Nephron (organoid): Measurements from ENCODE around the gene TRPV3.

Experiments
- H3K27ac Mint-ChIP-seq, 3 experiments: 2 replicates each; pipeline ENCODE4 v1.8.0; 2020; ENCODE audit warnings: mixed read lengths in 3 of 3, mild to moderate bottlenecking in 2 of 3, moderate library complexity in 1 of 3
- H3K27me3 Mint-ChIP-seq: 2 replicates; pipeline ENCODE4 v1.8.0; 2021; ENCODE audit warnings: low read depth, mild to moderate bottlenecking, moderate library complexity, mixed read lengths
- H3K36me3 Mint-ChIP-seq: 2 replicates; pipeline ENCODE4 v1.8.0; 2020; ENCODE audit warnings: low read depth, mixed read lengths
- H3K4me1 Mint-ChIP-seq: 2 replicates; pipeline ENCODE4 v1.8.0; 2020; ENCODE audit warnings: mixed read lengths
- H3K4me3 Mint-ChIP-seq, 3 experiments: 2 replicates each; pipeline ENCODE4 v1.8.0; 2020; ENCODE audit warnings: mild to moderate bottlenecking in 3 of 3, mixed read lengths in 3 of 3, moderate library complexity in 2 of 3
- H3K9me3 Mint-ChIP-seq: 2 replicates; pipeline ENCODE4 v1.8.0; 2020; ENCODE audit warnings: mixed read lengths
- TF ChIP-seq, protein P1 (sequence below), 3 experiments: fragments of 200-600 bp; sonication (generic); IDR thresholded peaks; one replicate each; pipeline ENCODE4 v1.5.0; 2021; ENCODE audit warnings: antibody characterized with exemption in 3 of 3; ENCODE audit not compliant: unreplicated experiment in 3 of 3

TRPV3 gene

DNA sequence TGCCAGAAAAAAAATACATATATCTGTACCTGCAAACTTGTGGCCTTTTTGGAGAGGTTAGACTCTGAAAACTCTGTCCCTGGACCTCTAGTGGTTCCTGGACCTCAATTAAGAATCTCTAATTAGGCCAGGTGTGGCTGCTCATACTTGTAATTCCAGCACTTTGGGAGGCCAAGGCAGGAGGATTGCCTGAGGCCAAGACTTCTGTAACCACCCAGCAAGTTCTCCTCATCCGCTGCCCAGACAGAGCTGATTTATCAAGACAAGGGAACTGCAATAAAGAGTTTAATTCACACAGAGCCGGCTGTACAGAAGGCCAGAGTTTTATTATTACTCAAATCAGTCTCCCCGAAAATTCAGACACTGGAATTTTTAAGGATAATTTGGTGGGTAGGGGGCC is 77.6 kb downstream of the TRPV3 start:
- H3K4me1 Mint-ChIP-seq = peaks cover 19% of the 10 kb centered on the region
- H3K4me3 Mint-ChIP-seq = no peak overlapping the region
- H3K36me3 Mint-ChIP-seq = no peaks in the 10 kb centered on the region
- peaks cover 4% of the 10 kb centered on the region for H3K27me3 Mint-ChIP-seq
- TF ChIP-seq, protein P1, sequence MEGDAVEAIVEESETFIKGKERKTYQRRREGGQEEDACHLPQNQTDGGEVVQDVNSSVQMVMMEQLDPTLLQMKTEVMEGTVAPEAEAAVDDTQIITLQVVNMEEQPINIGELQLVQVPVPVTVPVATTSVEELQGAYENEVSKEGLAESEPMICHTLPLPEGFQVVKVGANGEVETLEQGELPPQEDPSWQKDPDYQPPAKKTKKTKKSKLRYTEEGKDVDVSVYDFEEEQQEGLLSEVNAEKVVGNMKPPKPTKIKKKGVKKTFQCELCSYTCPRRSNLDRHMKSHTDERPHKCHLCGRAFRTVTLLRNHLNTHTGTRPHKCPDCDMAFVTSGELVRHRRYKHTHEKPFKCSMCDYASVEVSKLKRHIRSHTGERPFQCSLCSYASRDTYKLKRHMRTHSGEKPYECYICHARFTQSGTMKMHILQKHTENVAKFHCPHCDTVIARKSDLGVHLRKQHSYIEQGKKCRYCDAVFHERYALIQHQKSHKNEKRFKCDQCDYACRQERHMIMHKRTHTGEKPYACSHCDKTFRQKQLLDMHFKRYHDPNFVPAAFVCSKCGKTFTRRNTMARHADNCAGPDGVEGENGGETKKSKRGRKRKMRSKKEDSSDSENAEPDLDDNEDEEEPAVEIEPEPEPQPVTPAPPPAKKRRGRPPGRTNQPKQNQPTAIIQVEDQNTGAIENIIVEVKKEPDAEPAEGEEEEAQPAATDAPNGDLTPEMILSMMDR (IDR thresholded peaks at IDR 0.05; ENCODE audit: unreplicated experiment in 3 of 3) = no peak
- H3K27ac Mint-ChIP-seq = no peak overlapping the region
- H3K9me3 Mint-ChIP-seq = no peaks in the 10 kb centered on the region

DNA sequence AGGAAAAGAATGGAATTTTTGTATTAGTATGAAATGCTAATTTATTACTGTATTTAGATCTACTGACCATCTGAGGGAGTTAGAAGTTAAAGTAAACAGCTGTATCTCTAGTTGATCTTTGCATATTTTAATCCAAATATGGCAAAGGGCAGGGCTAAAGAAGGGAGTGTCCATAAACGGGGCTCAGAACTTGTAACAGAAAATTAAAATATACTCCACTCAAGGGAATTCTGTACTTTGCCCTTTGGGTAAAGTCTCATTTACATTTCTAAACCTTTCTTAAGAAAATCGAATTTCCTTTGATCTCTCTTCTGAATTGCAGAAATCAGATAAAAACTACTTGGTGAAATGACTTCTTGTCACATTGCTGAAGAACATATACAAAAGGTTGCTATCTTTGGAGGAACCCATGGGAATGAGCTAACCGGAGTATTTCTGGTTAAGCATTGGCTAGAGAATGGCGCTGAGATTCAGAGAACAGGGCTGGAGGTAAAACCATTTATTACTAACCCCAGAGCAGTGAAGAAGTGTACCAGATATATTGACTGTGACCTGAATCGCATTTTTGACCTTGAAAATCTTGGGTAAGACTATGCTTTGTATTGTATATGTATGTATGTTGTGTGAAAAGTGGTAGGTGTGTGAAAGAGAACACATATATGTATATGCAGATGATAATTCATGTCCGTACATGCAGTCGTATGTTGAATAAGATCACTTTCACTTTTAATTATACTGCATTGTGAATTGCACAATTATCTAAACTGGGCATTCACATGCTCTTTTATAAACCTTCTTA is 81.6 kb downstream of the TRPV3 start, which contains the start of gene ASPA:
TSS of gene ASPA (plus strand) at position 186 of the 799 bp plus-strand sequence. CDS start at position 349, 163 bp downstream.
- peak within 1 kb of the TSS; percentile 84 to 90 (median 88) for H3K27ac Mint-ChIP-seq
- TF ChIP-seq, protein P1 (IDR thresholded peaks at IDR 0.05; ENCODE audit: unreplicated experiment in 3 of 3) = no peak
- no peaks in the 10 kb centered on the region for H3K27me3 Mint-ChIP-seq
- H3K4me1 Mint-ChIP-seq = peaks cover 31% of the 10 kb centered on the region
- no peaks in the 10 kb centered on the region for H3K9me3 Mint-ChIP-seq
- peak within 1 kb of the TSS; percentile 52 to 82 (median 79) for H3K4me3 Mint-ChIP-seq
- no peaks in the 10 kb centered on the region for H3K36me3 Mint-ChIP-seq

DNA sequence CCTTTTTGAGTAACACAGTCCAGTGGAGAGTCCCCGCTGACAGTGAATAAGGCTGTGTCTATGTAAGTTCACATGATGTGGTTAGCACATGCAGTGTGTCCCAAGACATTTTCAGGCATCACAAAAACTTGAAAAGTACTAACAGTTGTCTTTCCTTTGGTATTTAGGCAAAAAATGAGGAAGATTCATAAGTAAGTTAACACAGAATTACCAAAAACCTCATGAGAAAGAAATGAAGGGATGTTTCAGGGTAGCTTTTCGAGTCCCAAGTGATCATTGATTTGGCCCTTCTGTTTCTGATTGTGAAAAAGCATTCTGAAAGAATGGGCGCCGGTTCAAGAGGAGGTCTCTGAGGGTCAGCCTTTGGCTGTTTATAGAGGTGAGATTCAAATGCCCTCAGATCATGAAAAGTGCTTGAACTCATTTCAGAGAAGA is 82.3 kb downstream of the TRPV3 start:
- H3K4me1 Mint-ChIP-seq = peaks cover 31% of the 10 kb centered on the region
- peak overlapping the region; percentile 84 to 90 (median 88) for H3K27ac Mint-ChIP-seq
- TF ChIP-seq, protein P1 (IDR thresholded peaks at IDR 0.05; ENCODE audit: unreplicated experiment in 3 of 3) = no peak
- no peaks in the 10 kb centered on the region for H3K27me3 Mint-ChIP-seq
- H3K36me3 Mint-ChIP-seq = no peaks in the 10 kb centered on the region
- no peaks in the 10 kb centered on the region for H3K9me3 Mint-ChIP-seq
- H3K4me3 Mint-ChIP-seq = peak overlapping the region; percentile 24 to 61 (median 58)

DNA sequence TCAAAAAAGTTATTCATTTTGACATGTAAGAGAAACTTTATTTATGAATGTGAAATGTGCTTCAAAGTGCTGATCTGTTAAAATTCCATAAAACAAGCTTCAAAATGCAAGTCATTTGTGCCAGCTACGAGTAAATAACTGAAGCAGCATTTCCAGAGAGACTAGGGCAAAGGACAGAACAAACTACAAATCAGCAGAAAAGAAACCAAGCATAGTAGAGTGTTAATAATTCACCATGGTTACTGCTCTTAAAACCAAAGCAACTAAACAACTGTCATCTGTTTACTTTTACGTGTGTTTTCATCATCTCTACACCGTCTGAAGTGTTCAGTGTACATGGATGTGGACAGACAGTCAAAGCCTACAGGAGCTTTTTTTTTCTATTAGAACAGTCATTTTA is 83.4 kb downstream of the TRPV3 start:
- Mint-ChIP-seq H3K27ac (peak overlapping the region; percentile 84 to 90 (median 88)), H3K4me3 (peak overlapping the region in 2 of 3 experiments; percentile 26 to 34), H3K4me1 (peaks cover 31% of the 10 kb centered on the region), H3K9me3 (no peaks in the 10 kb centered on the region), H3K27me3 (no peaks in the 10 kb centered on the region), H3K36me3 (no peaks in the 10 kb centered on the region)
- TF ChIP-seq, protein P1 (IDR thresholded peaks at IDR 0.05; ENCODE audit: unreplicated experiment in 3 of 3) = no peak

DNA sequence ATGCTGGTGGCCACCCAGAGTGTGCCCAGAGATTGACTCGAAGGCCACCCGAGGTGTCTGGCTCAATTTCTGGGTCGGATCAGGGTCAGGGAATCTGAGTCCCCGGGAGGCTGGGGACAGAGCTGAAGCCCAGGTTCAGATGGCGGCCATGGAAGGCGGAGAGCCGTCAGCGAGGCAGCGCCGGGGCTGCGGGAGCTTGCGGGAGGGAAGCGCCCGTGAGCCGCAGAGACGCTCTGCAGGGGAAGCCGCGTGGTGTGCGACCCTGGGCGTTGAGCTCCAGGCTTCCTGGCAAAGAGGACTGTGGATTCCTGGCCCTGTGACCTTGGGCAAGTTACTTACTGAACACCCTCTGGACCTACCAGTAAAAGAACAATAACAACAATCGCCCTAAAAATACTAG is 85.5 kb downstream of the TRPV3 start:
- Mint-ChIP-seq H3K4me3 (no peak overlapping the region), H3K27ac (peak overlapping the region in 2 of 3 experiments; percentile 40 to 88), H3K36me3 (no peaks in the 10 kb centered on the region), H3K9me3 (no peaks in the 10 kb centered on the region), H3K27me3 (no peaks in the 10 kb centered on the region), H3K4me1 (peaks cover 27% of the 10 kb centered on the region)
- TF ChIP-seq, protein P1 (IDR thresholded peaks at IDR 0.05; ENCODE audit: unreplicated experiment in 3 of 3) = no peak
